Measurements from ENCODE around the gene RIPOR2.

GRCh38 chr6:24982231-24982630 is 46.5 kb upstream of the RIPOR2 start:
- TF ChIP-seq CTCF (IDR thresholded peaks at IDR 0.05; ENCODE audit: low read depth, low read length) = no peak
- no peak for TF ChIP-seq POLR2A (IDR thresholded peaks at IDR 0.05; ENCODE audit: extremely low read depth, insufficient read length)
- no peak for TF ChIP-seq MAX (IDR thresholded peaks at IDR 0.05; ENCODE audit: low read depth, low read length)
- no peak for TF ChIP-seq MYC (IDR thresholded peaks at IDR 0.05; ENCODE audit: low read depth, low read length)
